Astrocyte (in vitro differentiated cells and primary cell): Measurements from ENCODE around the gene ARID2.

Experiments
- CTCF ChIP-seq: IDR thresholded peaks from 2 replicates; pipeline ENCODE4 v1.5.1; 2011; ENCODE audit warnings: low read depth, mild to moderate bottlenecking, inconsistent platforms, low read length, moderate library complexity; ENCODE audit not compliant: insufficient read depth
- EZH2 ChIP-seq: IDR thresholded peaks from 2 replicates; pipeline ENCODE4 v1.6.1; 2012; ENCODE audit warnings: mild to moderate bottlenecking, low read length, inconsistent platforms; ENCODE audit not compliant: insufficient read depth

GRCh38 chr12:45775465-45775864 is 46.0 kb downstream of the ARID2 start:
- TF ChIP-seq CTCF: no peak
- TF ChIP-seq EZH2: no peak
